NOMO-1 treated with dmso at 0.1 percent for 144 hours (cell line): ENCODE measurements around the gene TBC1D17.

ENCODE experiments used
- DNase-seq: peaks from one replicate; lab custom pipeline; 2025; ENCODE audit not compliant: unreplicated experiment; lab: John Stamatoyannopoulos, UW

TBC1D17 gene

GRCh38 chr19:49875177-49875576 lies 2.3 kb upstream of the TBC1D17 start:
- no peak for DNase-seq

GRCh38 chr19:49875857-49876421 lies 1.6 kb upstream of the TBC1D17 start:
- no peak for DNase-seq

- peak; percentile 98 for DNase-seq
These were observed 981 bp upstream of the TBC1D17 start for GRCh38 chr19:49876422-49877019.

DNA sequence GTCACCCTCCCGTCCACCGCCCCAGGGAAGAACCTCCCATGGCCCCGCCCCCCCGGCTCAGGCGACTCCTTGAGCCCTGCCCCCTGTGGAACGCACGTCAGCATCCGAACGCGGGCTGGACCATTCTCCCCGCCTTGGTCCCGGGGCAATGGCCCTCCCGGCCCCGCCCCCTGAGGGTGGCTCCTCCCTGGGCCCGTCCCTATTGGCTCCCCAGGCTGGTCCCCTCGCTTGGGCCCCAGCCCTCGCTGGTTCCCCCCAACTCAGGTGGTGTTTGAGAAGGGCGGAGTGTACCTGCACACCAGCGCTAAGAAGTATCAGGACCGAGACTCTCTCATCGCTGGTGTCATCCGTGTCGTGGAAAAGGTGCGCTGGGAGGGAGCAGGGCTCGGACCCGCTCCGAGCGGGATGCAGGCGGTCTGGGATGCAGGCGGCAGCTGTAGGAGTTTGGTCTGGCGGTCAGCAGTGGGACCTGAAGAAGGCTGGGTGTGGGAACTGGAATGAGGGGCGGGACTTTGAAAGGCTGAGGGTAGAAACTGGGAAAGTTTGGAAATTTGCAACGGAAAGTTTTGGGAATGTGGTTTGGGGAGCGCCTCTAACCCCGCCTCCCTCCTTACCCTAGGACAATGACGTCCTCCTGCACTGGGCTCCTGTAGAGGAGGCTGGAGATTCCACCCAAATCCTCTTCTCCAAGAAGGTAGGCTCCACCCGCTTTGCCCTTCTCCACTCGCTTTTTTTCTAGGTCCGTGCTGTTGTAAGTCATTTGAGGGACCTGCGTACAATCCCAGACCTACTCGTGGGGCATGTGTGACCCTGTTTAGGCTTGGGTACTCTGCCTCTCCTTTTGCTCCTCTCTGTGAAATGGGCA lies 609 bp downstream of the TBC1D17 start:
- peak; percentile 92 for DNase-seq

DNA sequence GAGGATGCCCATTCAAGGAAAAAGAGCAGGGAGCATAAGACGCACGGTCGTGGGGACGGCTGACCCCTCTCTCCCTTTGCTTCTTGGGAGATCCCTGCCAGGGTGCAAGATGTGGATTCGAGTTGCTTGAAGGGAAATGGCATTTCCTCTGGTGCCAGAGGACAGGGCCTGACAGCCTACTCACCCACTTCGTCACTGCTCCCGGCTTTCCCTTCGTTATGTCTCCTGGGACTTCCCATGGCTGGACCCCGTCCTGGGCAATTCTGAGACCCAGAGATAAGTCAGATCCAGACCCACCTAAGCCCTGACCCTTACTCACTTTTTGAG lies 1.2 kb downstream of the TBC1D17 start:
- DNase-seq: no peak

DNA sequence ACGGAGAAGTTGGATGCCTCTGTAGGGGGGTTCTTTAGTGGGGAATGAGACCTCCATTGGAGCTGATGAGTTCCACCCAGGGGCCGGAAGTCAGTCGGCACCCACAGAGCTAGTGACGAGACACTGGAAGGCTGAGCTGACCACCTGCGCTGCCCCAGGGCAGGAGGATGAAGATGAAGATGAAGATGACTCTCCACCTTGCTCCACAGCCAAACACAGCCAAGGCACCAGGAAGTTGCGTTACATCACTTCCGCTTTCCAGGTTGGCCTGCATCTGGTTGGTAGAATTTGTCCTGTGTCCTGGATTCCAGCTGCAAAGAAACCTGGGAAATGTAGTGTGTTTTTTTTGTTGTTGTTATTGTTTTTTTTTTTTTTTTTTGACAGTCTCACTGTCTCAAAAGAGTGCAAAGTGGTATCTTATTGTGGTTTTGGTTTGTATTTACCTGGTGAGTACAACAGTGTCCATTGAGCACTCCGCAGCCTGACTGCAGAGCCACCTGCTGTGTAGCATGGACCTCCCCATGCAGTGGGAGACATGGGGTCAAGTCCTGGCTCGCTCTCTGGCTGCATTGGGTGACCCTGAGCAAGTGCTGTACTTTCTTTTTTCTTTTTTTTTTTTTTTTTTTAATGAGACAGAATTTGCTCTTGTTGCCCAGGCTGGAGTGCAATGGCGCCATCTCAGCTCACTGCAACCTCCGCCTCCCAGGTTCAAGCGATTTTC lies 1.9 kb downstream of the TBC1D17 start:
- peak; percentile 9 for DNase-seq

- DNase-seq: no peak
These were observed 2.8 kb downstream of the TBC1D17 start for GRCh38 chr19:49880162-49880869.

- no peak for DNase-seq
These were observed 3.7 kb downstream of the TBC1D17 start for GRCh38 chr19:49881186-49881585.

DNA sequence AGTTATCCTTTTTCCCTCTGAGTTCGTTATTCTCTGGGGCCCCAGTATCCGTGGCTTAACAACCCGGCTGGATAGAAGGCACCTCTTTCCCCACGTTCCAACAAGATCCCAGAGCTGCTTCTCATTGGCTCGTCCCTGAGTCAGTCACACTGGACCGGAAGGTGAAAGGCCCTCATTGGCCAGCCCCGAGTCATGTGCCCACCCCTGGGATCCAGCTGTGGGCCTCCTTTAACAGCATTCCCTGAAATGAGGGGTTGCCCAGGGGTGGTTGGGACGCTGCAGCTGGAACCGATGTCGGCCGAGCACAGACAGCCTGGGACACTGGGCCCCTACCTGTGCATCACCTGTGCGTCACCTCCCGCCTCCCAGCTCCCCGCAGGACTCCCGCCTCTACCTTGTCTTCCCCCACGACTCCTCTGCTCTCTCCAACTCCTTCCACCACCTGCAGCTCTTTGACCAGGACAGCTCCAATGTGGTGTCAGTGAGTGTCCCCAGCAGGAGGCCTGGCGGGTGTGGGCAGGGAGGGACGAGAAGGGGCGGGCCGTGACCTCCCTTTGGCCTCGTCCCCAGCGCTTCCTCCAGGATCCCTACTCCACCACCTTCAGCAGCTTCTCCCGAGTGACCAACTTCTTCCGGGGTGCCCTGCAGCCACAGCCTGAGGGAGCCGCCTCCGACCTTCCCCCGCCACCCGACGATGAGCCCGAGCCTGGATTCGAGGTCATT lies 4.3 kb downstream of the TBC1D17 start:
- DNase-seq: no peak

DNA sequence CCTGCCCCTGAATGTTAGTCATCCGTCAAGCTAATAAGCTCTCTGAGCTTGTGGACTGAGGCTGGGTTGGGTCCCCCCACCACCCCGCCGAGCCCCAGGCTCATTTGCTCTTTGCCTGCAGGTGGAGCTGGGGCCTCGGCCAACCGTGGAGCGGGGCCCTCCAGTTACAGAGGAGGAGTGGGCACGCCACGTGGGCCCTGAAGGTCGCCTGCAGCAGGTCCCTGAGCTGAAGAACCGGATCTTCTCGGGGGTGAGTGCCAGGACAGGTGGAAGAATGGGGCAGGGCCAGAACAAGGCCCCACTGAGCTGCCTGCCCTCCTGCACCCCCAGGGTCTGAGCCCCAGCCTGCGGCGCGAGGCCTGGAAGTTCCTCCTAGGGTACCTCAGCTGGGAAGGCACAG lies 5.1 kb downstream of the TBC1D17 start:
- no peak for DNase-seq

- DNase-seq: no peak
These were observed 5.6 kb downstream of the TBC1D17 start for GRCh38 chr19:49883094-49883493.

- DNase-seq: no peak
These were observed 6.6 kb downstream of the TBC1D17 start for GRCh38 chr19:49884109-49884508.

- DNase-seq: no peak
These were observed 7.3 kb downstream of the TBC1D17 start for GRCh38 chr19:49884760-49885159.

DNA sequence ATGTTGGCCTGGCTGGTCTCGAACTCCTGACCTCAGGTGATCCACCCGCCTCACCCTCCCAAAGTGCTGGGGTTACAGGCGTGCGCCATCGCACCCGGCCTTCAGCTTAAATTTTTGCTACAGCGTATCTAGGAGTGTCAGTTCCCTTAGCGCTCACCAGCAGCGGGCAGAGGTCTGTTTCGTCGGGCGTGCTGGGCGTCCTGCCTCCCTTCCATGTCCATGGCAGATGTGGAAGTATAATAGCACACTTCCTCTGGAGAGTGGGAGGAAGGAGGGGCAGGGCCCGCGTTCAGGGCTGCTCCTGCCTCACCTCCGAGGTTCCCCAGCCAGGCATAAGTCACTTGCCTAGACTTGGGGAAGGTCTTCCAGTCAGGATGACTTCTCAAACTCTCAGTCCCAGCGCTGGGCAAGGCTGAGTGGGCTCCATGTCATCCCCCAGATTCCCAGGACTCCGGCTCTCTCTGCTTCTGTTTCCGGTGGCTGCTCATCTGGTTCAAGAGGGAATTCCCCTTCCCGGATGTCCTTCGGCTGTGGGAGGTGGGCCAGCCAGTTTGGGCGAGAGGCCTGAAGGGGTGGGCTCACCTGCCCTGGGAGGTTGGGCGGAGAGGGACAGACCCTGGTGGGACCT lies 9.6 kb downstream of the TBC1D17 start:
- DNase-seq: no peak

DNA sequence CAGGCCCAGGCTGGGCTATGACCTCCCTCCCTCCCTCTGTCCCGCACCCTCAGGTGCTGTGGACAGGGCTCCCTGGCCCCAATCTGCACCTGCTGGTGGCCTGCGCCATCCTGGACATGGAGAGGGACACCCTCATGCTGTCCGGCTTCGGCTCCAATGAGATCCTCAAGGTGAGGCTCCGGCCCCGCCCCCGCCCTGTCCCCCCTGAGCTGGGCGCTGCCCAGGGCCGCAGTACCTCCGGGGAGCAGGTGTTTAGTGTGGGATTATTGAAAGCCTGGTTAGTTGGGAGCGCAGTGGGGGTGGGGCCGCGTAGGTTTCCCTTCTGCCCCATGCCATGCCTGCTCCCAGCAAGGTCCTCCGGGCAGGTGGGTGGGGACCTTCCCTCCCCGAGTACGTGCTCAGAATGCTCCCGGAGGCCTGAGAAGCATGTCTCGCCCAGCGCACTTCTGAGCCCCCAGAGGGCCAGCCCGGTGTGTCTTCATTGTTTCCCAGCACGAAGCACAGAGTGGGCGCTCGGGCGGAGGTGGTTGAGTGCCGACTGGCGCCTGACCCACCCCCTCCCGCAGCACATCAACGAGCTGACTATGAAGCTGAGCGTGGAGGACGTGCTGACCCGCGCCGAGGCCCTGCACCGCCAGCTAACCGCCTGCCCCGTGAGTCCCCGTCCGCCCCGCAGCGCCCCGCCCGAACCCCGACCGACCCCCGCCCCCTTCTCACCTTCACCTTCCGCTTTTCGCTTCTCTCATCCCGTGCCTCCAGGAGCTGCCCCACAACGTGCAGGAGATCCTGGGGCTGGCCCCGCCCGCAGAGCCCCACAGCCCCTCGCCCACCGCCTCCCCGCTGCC lies 10.4 kb downstream of the TBC1D17 start:
- no peak for DNase-seq

DNA sequence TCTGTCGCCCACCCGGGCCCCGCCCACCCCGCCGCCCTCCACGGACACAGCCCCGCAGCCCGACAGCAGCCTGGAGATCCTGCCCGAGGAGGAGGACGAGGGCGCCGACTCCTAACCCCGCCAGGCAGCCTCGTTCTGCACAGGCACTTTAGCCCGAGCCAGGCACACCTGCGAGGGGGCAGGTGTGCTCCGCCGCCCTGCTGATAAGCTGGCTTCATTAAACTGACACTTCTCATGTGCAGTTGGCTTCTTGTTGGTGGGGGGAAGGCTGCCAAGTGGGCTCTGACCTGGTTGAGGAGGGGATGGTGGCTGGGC lies 11.0 kb downstream of the TBC1D17 start:
- DNase-seq: no peak

DNA sequence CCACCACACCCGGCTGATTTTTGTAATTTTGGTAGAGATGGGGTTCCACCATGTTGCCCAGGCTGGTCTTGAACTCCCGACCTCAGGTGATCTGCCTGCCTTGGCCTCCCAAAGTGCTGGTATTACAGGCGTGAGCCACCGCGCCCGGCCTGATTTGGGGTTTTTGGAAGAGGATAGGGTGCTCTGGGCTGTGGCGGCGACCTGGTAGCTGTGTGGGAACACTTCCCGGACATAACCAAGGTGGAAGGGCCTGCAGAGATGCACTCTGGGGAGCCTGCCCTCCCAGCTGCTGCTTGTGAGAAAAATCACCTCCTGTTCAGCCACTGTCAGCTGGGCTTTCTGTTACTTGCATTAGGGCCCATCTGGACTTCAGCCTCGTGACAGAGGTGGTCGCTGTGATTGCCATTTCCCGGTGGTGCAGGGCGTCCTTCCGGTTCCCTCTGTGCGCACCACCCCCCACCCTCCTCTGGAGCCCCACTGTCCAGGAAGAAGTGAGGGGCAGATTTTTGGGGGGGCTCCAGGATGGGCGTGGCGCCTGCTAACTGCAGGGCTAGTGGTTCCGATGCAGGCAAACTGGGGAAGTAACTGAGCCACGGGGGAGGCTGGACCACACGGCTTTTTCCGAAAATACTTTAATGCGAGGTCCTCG lies 11.7 kb downstream of the TBC1D17 start:
- DNase-seq: no peak

GRCh38 chr19:49889687-49890348 lies 12.3 kb downstream of the TBC1D17 start:
- DNase-seq: no peak
